Measurements from ENCODE around the gene DMD. TPM values are rescaled to one million over a fixed set of nuclear protein-coding genes. Genes with fewer than 3 reads are reported as not detected.

Gene DMD
- total and polyA plus RNA-seq, 2 donors: 48.8 to 257 TPM

DNA sequence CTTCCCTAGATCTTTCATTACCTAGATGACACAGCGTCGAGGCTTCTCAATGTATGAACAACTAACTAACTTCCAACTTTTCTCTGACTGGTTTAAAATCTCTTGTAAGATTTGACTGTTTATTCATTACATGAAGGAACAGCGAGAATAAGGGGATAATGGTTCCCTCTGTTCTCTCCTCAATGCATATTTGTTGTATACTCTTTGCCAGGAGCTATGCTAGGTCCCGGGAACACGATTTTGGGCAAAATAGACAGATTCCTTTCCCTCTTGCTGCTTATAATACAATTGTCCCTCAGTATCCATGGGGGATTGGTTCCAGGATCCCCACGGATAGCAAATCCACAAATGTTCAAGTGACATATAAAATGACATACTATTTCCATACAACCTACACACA lies 1020.0 kb downstream of the DMD start:
- H3K4me1 ChIP-seq (ENCODE audit: insufficient read depth): no peaks in the 10 kb centered on the region
- H3K27ac ChIP-seq (ENCODE audit: low read depth): no peak overlapping the region
- 91% methylated on average over 6 of the region's 6 CpGs for WGBS
- DNase-seq (ENCODE audit: extremely low spot score): no peak
- no peak overlapping the region for H3K4me3 ChIP-seq (ENCODE audit: low read depth, low read length)
- H3K36me3 ChIP-seq (ENCODE audit: insufficient read depth): no peaks in the 10 kb centered on the region

DNA sequence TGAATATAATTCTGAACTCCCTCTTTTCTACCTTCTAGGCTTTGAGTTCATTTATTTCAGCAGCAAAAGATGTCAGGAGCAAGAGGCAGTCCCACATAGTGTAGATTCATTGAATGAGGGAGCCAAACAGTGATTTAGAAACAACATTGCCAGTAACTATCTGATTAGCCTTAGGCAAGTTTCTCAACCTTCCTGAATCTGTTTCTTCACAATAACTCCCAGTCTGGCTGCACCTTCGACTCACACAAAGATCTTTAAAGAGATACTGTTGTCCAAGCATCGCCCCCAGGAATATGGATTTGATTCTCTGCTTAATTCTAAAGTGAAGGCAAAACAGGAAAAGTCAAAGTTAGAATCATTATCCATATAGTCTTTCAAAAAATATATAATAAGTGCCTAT lies 1026.2 kb downstream of the DMD start:
- DNase-seq (ENCODE audit: extremely low spot score): no peak
- 75% methylated on average over 2 of the region's 2 CpGs for WGBS
- Histone ChIP-seq H3K36me3 (ENCODE audit: insufficient read depth) (no peaks in the 10 kb centered on the region), H3K27ac (ENCODE audit: low read depth) (no peak overlapping the region), H3K4me1 (ENCODE audit: insufficient read depth) (no peaks in the 10 kb centered on the region), H3K4me3 (ENCODE audit: low read depth, low read length) (no peak overlapping the region)

DNA sequence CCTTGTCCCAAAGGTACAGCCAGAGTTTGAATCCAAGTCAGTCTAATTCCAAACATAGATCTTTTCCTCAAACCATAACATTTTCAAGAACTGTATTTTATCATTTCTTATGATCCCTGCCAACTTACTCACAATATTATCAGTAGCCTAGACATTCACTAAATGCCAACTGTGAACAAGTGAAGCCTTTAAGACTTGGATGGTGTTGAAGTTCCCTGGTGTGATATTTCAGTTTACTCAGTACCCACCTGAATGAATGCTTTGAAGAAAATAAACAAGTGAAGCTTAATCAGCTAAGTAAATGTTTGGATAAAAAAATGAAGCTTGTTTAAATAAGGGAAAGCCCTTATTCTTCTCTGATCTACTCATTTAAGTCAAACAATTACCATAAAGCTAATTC lies 1028.3 kb downstream of the DMD start:
- H3K4me3 ChIP-seq (ENCODE audit: low read depth, low read length): no peak overlapping the region
- H3K27ac ChIP-seq (ENCODE audit: low read depth): no peak overlapping the region
- H3K4me1 ChIP-seq (ENCODE audit: insufficient read depth): no peaks in the 10 kb centered on the region
- no peak for DNase-seq (ENCODE audit: extremely low spot score)
- H3K36me3 ChIP-seq (ENCODE audit: insufficient read depth): no peaks in the 10 kb centered on the region

DNA sequence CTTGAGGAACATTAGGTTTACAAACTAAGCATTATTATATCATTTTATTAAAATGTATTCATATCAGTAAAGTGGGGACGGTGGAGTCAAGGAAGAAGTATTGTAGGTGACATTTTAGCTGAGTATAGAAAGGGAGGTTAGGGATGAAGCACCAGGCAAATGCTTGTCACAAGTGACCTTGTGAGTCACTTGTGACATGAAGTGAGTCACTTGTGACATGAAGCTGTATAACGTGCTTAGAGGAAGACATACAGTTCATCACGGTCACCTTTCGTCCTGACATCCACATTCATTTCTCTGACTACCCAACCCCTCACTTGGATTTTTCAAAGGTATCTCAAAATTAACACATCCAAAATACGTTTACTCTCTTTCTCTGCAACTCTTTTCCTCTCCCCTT lies 1034.8 kb downstream of the DMD start:
- no peak for DNase-seq (ENCODE audit: extremely low spot score)
- Histone ChIP-seq H3K4me1 (ENCODE audit: insufficient read depth) (no peaks in the 10 kb centered on the region), H3K4me3 (ENCODE audit: low read depth, low read length) (no peak overlapping the region), H3K27ac (ENCODE audit: low read depth) (no peak overlapping the region), H3K36me3 (ENCODE audit: insufficient read depth) (no peaks in the 10 kb centered on the region)
- 90% methylated on average over 5 of the region's 5 CpGs for WGBS

DNA sequence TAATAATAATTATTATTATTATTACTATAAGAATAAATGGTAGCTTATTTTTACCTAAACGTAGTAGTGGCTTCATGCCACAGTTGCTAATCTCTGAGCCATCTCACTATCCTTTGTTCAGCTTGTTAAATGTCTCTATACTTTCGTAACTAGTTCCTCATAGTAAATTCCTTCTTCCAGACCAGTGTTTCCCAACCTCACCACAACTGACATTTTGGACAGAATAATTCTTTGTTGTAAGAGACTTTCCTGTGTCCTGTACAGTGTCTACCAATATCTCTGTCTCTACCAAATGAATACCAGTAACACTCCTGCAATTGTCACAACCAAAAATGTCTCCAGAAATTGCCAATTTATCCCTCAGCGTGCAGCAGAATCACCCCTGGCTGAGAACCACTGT lies 1040.9 kb downstream of the DMD start:
- 85% methylated on average over 3 of the region's 3 CpGs for WGBS
- Histone ChIP-seq H3K36me3 (ENCODE audit: insufficient read depth) (no peaks in the 10 kb centered on the region), H3K4me1 (ENCODE audit: insufficient read depth) (no peaks in the 10 kb centered on the region), H3K27ac (ENCODE audit: low read depth) (no peak overlapping the region), H3K4me3 (ENCODE audit: low read depth, low read length) (no peak overlapping the region)
- no peak for DNase-seq (ENCODE audit: extremely low spot score)

DNA sequence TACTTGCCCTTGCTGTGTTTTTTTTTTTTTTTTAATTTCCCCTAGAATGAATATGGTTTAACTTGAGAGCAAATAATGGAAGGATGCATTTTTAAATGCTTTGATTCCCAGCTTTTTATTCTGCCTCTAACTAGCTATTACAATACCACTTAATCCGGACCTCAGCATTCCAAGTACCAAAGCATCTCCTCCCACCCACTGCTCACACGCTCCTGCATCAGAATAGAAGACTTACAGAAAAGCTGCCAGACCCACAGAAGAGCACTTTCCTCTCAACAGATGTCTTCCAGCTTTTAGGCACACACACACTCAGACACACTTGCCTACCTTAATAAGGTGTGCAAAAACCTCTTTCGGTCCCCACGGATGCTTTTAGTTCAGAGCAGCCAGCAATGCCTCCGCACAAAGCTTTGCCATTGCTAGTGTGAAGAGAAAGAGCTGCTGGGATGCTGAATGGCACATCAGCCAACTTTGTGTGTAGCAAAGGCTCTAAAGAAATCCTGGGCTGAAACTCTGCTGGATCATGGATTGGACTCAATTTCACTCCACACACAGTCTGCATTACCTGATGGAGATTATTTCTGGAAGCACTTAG lies 1056.2 kb downstream of the DMD start:
- 16% methylated on average over 5 of the region's 5 CpGs for WGBS
- H3K4me3 ChIP-seq (ENCODE audit: low read depth, low read length): no peak overlapping the region
- no peaks in the 10 kb centered on the region for H3K4me1 ChIP-seq (ENCODE audit: insufficient read depth)
- H3K27ac ChIP-seq (ENCODE audit: low read depth): no peak overlapping the region
- H3K36me3 ChIP-seq (ENCODE audit: insufficient read depth): no peaks in the 10 kb centered on the region
- DNase-seq (ENCODE audit: extremely low spot score): no peak

DNA sequence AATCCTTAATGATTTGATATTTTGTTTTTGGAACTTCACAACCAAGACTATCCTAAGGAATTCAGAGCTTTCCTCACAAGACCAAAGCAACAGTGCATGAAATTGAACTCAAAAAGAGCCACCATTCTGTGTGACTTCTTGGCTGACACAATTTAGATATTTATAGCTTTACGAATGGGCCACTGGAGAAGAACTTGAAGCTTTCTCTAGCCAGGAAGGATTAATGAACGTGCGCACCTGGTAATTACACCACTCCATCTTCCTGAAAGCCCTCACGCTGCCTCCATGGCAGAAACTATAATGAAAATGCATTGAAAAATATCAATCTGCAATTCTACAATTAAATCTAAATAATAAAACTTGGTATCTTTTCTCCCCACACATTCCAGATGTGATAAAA lies 1057.8 kb downstream of the DMD start:
- Histone ChIP-seq H3K4me3 (ENCODE audit: low read depth, low read length) (no peak overlapping the region), H3K4me1 (ENCODE audit: insufficient read depth) (no peaks in the 10 kb centered on the region), H3K36me3 (ENCODE audit: insufficient read depth) (no peaks in the 10 kb centered on the region), H3K27ac (ENCODE audit: low read depth) (no peak overlapping the region)
- DNase-seq (ENCODE audit: extremely low spot score): no peak
- WGBS: 76% methylated on average over 4 of the region's 4 CpGs

DNA sequence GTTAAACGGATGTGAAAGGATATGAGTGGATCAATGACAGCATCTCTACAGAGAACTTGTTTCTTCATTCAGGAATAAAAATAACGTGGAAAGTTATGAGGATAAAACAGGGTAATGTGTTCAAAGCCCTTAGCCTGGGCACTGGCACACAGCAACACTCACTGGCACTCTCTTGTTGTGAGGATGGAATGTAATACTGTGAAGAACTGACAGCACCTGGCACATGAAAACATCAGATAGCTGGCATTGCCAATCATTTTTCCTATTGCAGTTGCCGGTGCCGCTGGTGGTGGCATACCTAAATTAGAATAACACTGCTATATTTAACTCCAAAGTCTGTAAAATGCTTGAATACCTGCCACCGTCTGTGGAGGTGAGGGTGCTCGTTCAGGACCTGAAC lies 1061.2 kb downstream of the DMD start:
- Histone ChIP-seq H3K27ac (ENCODE audit: low read depth) (no peak overlapping the region), H3K4me3 (ENCODE audit: low read depth, low read length) (no peak overlapping the region), H3K36me3 (ENCODE audit: insufficient read depth) (no peaks in the 10 kb centered on the region), H3K4me1 (ENCODE audit: insufficient read depth) (no peaks in the 10 kb centered on the region)
- no peak for DNase-seq (ENCODE audit: extremely low spot score)
- 71% methylated on average over 6 of the region's 6 CpGs for WGBS

DNA sequence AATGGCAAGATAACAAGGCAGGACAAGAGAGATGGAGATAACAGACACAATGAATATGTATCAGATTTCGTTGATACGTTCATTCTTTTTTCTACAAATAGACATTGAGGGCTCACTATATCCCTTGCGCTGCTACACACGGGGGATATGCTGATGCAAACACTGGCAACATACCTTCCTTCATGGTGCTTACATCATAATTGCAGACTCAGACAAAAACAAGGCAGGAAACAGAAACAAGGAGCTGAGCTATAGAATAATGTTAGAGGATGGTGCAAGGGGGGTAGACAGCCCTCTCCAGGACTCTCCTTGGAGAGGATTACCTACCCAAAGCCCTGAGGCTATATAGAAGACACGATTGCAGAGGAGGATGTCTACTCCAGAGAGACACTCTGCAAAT lies 1069.5 kb downstream of the DMD start:
- Histone ChIP-seq H3K4me1 (ENCODE audit: insufficient read depth) (no peaks in the 10 kb centered on the region), H3K36me3 (ENCODE audit: insufficient read depth) (no peaks in the 10 kb centered on the region), H3K27ac (ENCODE audit: low read depth) (no peak overlapping the region), H3K4me3 (ENCODE audit: low read depth, low read length) (no peak overlapping the region)
- DNase-seq (ENCODE audit: extremely low spot score): no peak
- 81% methylated on average over 5 of the region's 5 CpGs for WGBS

DNA sequence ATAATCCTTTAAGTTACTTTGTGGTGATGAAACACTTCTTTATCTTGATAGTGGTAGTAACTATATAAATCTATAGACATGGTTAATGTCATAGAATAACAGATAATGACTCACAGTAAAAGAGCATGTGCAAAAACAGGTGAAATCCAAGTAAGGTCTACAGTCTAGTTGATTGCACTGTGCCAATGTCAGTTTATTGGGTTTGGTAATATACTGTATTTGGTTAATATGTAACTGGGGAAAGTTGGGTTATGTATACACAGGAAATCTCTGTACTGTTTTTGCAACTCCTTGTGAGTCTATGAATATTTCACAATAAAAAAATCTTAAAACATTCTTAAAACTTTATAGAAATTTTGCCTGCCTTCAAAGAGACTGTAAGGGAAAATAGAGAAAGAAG lies 1071.9 kb downstream of the DMD start:
- DNase-seq (ENCODE audit: extremely low spot score): no peak
- no peaks in the 10 kb centered on the region for H3K4me1 ChIP-seq (ENCODE audit: insufficient read depth)
- no peak overlapping the region for H3K4me3 ChIP-seq (ENCODE audit: low read depth, low read length)
- no peaks in the 10 kb centered on the region for H3K36me3 ChIP-seq (ENCODE audit: insufficient read depth)
- no peak overlapping the region for H3K27ac ChIP-seq (ENCODE audit: low read depth)

DNA sequence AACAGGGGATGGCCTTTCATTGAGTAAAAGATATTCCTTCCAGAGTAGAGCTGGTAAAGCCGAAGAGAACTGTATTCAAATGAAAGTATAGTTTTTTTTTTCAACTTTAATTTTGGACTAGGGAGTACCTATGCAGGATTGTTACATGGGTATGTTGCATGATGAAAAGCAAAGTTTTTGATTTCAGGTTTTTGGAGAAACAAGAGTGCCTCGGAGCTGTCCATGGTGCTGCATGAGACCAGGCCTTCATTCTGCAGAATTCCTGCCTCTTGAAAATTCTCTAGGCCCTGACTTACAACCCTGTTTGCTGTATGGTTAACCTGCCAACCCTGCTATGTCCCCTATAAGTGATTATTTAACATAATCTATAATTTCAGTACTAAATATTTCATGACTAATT lies 1073.8 kb downstream of the DMD start:
- no peak for DNase-seq (ENCODE audit: extremely low spot score)
- H3K4me3 ChIP-seq (ENCODE audit: low read depth, low read length): no peak overlapping the region
- no peaks in the 10 kb centered on the region for H3K4me1 ChIP-seq (ENCODE audit: insufficient read depth)
- no peaks in the 10 kb centered on the region for H3K36me3 ChIP-seq (ENCODE audit: insufficient read depth)
- 54% methylated on average over 2 of the region's 2 CpGs for WGBS
- no peak overlapping the region for H3K27ac ChIP-seq (ENCODE audit: low read depth)

DNA sequence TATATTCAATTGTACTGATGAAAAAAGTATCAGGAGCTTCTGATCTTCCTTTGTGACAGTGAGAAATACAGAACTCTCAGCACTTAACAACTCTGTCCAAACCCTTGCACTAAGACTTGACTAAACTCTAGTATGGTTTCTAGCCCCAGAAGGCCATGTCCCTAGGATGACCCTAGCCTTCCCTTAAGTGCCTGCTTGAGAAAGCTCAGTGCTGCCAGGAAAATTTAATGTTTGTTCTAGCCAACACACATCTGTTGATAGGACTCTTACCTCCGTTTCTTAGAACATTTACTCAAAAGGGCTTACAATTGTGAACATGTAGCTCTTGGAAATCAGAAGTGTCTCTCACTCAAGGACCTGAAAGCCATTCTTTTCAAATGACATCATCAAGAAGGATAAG lies 1084.4 kb downstream of the DMD start:
- DNase-seq (ENCODE audit: extremely low spot score): no peak
- Histone ChIP-seq H3K27ac (ENCODE audit: low read depth) (no peak overlapping the region), H3K4me1 (ENCODE audit: insufficient read depth) (no peaks in the 10 kb centered on the region), H3K36me3 (ENCODE audit: insufficient read depth) (no peaks in the 10 kb centered on the region), H3K4me3 (ENCODE audit: low read depth, low read length) (no peak overlapping the region)
- 21% methylated on average over 1 of the region's 1 CpG for WGBS

DNA sequence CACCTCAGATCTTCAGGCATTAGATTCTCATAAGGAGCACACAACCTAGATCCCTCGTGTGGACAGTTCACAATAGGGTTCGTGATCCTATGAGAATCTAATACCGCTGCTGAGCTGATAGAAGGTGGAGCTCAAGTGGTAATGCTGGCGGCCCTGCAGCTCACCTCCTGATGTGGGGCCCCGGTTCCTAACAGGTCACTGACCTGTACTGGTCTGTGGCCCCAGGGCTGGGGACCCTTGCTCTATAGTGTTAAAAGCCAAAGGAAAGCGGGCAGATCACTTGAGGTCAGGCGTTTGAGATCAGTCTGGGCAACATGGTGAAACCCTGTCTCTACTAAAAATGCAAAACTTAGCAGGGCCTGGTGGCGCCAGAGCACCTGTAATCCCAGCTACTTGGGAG lies 1092.5 kb downstream of the DMD start:
- H3K4me1 ChIP-seq (ENCODE audit: insufficient read depth): no peaks in the 10 kb centered on the region
- no peak overlapping the region for H3K4me3 ChIP-seq (ENCODE audit: low read depth, low read length)
- WGBS: 97% methylated on average over 8 of the region's 8 CpGs
- H3K27ac ChIP-seq (ENCODE audit: low read depth): no peak overlapping the region
- DNase-seq (ENCODE audit: extremely low spot score): no peak
- H3K36me3 ChIP-seq (ENCODE audit: insufficient read depth): no peaks in the 10 kb centered on the region

DNA sequence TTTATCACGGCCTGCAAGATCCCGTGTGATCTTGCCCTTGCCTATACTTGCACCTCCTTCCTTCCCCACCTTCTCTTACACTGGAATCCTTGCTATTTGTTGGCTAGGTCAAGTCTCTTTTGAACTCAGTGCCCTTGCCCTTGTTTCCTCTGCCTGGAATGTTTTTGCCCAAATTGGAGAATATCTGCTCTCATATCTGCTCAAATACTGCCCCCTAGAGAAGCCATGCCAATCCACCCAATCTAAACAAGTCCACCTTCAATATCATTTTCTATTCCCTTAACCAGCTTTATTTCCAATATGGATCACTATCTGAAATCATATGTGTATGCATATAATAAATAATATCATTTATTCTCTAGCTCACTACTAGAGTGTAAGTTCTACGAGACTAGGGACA lies 1095.3 kb downstream of the DMD start:
- 90% methylated on average over 3 of the region's 3 CpGs for WGBS
- Histone ChIP-seq H3K36me3 (ENCODE audit: insufficient read depth) (no peaks in the 10 kb centered on the region), H3K27ac (ENCODE audit: low read depth) (no peak overlapping the region), H3K4me1 (ENCODE audit: insufficient read depth) (no peaks in the 10 kb centered on the region), H3K4me3 (ENCODE audit: low read depth, low read length) (no peak overlapping the region)
- no peak for DNase-seq (ENCODE audit: extremely low spot score)

DNA sequence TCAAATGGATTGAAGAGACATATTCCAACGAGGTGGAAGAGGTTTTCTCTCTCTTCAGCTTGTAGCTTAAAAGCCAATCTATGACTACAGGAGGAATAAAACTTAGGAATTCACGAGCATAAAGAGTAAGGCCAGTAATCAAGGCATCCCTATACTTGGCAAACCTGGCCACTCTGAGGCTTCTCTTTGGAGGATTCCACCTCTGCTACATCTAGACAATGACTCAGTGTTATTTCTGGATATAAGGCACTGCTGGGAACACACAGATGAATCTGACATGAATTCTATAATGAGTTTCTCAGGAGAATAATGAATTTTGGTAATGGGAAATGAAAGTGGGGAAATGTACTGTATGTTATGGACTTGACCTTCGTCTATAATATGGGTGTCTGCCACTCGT lies 1123.7 kb downstream of the DMD start:
- no peak for DNase-seq (ENCODE audit: extremely low spot score)
- no peak overlapping the region for H3K4me3 ChIP-seq (ENCODE audit: low read depth, low read length)
- no peaks in the 10 kb centered on the region for H3K4me1 ChIP-seq (ENCODE audit: insufficient read depth)
- WGBS: 84% methylated on average over 4 of the region's 4 CpGs
- no peak overlapping the region for H3K27ac ChIP-seq (ENCODE audit: low read depth)
- no peaks in the 10 kb centered on the region for H3K36me3 ChIP-seq (ENCODE audit: insufficient read depth)

Measured in urinary bladder (tissue), 4 donors.